Dedifferentiated amniotic fluid mesenchymal stem cell (primary cell): Measurements from ENCODE around the gene DTNBP1.

ENCODE experiments used
- DNase-seq: peaks from one replicate; pipeline ENCODE4 v3.0.0-alpha.2; 2016; ENCODE audit errors: extremely low spot score

DTNBP1 gene, protein sequence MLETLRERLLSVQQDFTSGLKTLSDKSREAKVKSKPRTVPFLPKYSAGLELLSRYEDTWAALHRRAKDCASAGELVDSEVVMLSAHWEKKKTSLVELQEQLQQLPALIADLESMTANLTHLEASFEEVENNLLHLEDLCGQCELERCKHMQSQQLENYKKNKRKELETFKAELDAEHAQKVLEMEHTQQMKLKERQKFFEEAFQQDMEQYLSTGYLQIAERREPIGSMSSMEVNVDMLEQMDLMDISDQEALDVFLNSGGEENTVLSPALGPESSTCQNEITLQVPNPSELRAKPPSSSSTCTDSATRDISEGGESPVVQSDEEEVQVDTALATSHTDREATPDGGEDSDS

DNA sequence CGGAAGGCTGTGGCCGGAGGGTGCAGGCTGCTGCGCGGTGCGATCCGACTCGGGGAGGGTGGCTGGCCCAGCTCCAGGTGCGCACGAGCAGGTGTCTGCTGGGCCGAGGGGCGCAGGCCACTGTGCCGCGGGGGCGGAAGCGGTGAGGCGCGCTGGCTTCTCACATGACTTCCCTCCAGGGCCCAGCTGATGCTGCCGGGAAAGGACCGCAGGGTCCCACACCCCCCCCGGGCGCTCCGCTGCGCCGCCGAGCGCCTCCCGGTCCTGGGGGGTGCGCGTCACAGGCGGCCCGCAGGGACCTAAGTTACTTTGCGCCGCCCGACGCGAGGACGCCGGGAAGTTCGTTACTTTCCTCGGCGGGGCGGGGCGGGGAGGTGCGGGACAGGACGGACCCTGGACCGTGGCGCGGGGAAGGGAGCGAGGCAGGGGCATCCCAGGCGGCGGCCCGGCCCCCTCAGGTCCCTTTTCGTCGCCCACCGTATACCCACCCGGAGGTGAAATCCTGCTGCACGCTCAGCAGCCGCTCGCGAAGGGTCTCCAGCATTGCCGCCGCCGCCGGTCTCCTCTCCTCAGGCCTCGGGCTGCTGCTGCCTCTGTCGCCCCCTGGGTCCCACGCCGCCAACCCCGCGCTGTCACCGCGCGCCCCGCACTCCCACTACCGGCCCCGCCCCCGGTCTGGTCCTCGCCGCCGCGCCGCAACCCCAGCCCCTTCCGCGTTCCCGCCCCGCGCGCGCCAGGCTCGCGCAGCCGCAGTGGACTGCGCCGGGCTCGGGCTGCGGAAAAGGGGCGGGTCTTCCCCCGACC, at the start of gene DTNBP1:
Gene DTNBP1 (minus strand): TSS at position 703 of the 804 bp plus-strand sequence. CDS start 159 bp downstream, at position 544.
- peak; percentile 52 for DNase-seq

DNA sequence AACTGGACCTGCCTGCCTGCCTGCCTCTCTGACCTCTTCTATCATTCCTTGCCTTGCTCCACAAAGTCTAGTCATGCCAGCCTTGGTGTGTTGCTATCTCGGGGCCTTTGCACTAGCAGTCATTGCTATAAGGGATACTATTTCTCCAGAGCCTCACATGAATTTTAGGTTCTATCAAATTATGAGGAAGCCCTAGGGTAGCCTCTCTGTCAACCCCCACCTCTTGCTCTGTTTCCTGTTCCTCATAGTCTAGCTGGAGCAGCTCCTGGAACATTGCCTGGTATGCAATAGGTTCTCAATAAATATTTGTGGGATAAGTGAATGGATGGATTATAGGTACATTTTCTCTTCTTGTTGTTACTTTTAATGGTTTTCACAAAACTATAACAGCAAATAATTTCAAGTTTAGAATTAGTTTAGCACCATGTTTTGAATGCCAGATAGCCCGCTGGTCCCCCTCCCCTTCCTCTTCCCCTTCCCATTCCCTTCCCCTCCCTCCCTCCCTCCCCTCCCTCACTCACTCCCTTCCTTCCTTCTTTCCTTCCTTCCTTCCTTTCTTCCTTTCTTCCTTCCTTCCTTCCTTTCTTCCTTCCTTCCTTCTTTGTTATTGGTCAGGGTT, 46.9 kb upstream of the DTNBP1 start:
- DNase-seq = no peak

DNA sequence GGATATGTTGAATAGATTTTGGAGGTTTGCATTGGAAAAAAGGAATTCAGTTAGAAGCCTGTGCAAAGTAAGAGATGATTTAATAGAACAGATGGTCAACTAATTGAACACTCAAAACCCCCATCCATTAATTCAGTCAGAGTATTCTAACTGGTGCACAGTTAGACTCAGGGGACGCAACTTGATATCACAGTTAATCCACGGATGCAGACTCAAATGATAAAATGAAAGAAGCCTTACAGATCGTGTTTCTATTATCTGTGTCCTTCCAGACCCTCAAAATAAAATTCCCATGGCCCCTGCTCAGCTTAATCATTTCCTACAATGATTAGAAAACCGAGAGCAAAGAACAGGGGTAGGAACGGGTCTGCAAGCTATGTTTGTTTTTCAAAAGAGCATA, 45.4 kb upstream of the DTNBP1 start:
- DNase-seq = no peak

DNA sequence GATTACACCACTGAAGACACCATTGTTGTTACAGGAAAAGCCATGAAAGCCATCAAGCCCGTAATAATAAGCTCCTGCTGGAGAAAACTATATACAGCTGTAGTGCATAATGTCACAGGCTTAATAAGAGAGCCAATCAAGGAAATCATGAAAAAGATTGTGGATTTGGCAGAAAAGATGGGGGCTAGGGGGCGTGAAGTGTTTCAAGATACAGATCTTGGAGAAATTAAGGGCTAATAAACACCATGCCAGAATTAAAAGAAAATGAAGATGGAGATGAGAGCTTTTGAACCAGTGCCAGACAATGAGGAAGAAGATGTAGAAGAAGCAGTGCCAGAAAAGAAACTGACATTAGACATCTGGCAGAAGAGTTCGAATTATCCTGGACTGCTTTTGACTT, 43.2 kb upstream of the DTNBP1 start:
- DNase-seq = no peak

DNA sequence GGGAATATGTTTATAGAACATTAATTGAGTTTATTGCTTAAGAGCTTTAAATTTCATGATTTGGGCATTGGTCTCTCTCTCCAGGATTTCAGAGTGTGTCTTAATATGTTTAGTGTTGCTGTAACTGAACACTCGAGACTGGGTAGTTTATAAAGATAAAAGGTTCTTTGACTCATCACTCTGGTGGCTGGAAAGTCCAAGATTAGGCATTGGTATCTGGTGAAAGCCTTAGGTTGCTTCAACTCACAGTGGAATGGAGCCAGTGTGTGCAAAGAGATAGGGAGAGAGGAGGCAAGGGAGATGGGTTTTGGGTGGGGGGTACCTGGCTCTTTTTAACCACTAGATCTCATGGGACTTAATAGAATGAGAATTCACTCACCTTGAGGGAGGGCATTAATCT, 35.6 kb upstream of the DTNBP1 start:
- DNase-seq = no peak

DNA sequence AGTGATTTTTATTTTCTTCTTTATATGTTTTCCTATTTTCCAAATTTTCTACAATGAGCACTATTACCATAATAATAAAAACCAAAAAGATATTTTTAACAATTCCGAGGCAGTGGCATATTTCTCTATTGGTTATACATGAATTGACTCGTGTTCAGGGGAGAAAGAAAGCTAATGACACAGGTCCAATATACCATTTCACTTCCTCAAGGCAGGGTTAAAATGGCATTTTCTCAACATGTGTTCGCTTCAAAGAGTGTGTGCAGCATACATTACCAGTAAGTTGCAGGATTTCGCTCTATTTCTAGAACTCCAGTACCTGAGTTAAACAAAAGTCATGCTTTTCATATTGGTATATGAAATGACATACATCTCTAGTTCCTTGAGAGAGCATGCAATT, 35.1 kb upstream of the DTNBP1 start:
- DNase-seq = no peak

DNA sequence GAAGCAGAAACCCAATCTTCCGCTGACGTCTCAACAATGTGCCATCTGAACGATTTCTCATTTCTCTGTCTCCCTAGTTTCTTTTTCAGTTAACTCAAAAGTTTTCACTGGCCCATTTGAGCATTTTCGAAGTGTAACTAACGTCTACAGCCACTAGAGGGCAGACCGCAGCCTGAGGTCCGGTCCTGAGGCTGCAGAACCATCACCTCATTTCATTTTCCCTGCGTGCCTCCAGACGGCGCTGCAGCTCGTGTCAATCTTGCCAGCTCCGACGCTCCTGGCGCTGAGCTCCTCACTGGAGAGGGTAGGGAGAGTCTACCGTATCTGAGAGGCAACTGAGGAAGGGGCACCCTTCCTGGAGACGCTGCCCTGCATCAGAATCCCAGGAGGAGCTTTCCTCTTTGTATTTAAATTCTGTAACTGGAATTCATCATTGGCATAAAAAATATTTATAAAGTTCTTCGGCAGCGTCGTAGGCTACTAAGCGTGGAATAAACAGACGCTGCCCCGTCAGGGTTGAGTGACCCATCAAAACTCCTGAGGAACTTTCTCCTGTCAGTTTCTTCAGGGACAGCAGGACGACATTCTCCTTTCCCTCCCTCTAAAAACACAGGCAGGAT, 28.5 kb upstream of the DTNBP1 start:
- peak; percentile 90 for DNase-seq

DNA sequence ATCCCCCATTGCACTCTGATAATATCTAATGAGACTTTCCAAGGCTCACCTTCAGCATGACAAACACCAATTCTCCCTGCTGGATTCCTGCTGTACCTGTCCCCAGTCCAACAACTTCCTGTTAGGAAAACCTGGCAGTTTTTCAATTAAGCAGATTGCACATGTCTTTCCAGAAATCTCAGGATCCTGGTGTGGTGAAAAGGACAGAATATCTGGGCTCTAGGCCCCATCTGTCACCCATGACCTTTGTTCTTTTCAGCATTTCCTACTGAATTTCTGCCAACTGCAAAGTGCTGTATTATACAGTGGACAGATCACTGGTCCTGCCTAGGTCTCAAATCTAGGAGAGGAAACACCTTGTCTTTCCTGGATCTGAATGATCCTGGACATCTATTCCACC, 27.7 kb upstream of the DTNBP1 start:
- no peak for DNase-seq

DNA sequence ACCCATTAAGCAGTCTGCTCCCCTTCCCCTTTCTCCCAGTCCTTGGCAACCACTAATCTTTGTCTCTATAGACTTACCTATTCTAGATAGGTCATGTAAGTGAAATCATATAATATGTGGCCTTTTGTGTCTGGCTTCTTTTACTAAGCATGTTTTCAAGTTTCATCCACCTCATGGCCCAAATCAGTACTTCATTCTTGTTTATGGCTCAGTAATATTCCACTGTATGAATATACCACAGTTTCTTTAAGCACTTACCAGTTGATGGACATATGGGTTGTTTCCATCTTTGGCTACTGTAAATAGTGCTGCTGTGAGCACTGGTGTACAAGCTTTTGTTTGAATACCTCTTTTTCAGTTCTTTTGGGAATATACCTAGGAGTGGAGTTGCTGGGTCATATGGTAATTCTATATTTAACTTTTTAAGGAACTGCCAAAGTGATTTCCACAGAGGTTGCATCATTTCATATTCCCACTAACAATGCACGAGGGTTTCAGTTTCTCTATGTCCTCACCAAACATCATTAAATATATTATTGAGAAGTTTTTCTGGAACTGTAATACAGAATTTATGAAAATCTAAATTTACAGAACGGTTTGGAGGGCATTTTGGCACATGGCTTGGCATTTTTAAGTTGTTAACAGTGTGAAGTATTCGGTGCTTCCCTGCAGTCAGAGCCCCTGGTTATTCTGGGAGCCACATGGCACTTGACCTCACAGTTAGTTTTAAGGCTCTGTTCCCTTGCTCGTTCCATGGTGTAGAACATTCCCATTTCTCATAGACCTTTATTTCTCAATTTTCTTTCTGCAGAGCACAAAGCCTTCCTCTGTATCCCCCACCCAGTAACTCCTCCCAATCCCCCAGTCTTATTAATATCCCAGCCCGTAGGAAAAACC, 27.0 kb upstream of the DTNBP1 start:
- no peak for DNase-seq

DNA sequence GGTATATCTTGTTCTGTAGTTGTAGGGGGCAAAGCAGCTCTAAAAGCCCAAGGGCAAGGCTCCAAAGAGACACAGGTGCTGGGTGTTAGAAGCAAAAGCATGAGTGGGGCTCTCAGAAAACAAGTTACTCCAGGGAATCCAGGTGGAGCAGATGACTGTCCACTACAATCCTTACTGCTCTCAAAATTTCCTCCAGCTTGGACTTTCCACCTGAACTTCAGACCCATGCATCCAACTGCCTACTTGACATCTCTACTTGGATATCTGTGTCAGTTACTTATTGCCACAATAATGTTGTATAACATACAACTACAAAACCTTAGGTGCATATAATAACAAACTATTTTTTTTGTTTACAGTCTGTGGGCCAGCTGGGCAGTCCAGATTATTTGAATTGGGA, 22.8 kb upstream of the DTNBP1 start:
- no peak for DNase-seq

DNA sequence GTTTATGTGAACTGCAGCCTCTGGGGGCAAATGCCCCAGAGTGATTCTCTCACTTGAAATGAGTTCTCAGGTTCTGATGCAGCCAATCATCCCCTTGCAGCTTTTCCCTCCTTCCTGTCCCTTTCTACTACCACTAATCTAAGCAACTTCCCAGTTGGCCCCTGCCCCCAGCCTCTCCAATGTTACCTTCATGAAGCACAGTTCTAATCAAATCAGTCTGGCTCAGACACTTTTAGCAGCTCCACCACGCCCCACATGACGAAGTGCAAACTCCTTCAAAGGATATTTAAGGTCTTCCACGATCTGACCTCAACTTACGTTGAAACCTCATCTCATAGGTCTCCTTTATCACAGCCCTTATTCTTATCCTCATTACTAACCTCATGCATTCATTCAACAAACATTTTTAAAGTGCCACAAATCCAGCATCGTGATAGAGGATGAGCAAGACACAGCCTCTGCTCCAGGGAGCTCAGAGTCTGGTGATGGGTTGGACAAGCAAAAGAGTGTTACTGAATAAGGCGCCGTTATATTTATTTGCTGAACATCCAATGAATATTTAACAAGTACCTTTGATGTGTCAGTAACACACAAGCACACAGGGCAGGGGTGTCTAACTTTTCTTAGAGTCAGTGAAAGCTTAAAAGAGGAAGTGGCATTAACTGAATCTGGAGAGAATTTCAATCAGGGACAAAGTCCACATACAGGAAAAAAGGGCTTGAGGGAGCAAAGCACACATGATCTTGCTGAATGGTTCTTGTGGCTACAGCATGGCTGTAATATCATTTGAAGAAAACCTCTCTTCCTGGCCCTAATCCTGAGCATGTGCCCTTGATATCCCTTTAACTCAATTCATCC, 20.4 kb upstream of the DTNBP1 start:
- DNase-seq = no peak

DNA sequence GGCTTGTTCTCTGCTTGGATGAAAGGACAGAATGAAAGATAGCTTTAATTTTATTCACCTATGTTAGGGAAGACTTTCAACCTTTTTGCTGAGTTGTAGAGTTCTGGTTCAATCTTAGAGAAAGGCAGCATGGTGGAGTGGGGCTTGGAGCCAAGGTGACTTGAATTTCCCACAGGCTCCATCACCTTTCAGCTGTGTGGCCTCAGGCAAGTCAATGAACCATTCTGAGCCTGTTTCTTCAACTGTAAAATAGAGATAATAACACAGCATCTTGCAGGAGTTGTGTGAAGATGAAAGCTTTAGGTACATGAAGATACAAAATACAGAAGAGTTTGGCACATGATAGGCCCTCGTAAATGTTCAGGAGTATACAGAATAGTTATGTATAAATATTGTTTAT, 19.1 kb upstream of the DTNBP1 start:
- no peak for DNase-seq

DNA sequence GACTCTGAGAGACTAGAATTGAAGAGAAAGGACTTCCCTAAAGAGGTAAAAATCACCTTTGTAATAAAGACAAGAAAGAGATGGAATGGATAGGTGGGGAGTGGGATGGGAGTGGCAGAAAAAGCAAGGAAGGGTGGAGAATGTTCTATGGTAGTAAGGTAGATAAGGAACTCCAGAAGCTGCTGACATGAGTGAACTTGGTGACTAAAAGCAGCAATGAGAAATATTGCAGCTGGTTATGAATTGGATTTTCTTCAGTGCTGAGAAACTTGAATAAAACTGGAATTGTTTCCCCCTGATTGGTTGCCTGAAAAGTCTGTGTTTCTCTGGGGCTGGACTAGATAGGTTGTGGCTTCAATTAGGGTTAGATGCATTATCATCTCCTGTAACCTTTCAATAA, 15.7 kb upstream of the DTNBP1 start:
- no peak for DNase-seq

DNA sequence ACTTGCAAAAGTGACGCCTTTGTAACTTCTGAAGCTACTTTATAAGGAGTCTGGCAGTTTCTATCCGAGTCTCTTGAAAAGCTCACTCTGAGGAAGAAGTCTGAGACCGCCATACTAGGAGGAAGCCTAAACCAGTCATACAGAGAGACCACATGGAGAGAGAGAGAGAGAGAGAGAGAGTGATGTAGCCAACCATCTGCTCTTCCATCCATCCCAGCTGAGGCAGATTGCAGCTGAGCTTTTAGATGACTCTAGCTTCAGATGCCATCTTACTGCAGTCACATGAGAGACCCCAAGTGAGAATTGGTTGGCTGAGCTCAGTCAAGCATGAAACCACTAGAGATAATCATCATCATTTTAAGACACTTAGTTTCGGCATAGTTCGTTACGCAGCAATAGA, 15.0 kb upstream of the DTNBP1 start:
- DNase-seq = no peak

DNA sequence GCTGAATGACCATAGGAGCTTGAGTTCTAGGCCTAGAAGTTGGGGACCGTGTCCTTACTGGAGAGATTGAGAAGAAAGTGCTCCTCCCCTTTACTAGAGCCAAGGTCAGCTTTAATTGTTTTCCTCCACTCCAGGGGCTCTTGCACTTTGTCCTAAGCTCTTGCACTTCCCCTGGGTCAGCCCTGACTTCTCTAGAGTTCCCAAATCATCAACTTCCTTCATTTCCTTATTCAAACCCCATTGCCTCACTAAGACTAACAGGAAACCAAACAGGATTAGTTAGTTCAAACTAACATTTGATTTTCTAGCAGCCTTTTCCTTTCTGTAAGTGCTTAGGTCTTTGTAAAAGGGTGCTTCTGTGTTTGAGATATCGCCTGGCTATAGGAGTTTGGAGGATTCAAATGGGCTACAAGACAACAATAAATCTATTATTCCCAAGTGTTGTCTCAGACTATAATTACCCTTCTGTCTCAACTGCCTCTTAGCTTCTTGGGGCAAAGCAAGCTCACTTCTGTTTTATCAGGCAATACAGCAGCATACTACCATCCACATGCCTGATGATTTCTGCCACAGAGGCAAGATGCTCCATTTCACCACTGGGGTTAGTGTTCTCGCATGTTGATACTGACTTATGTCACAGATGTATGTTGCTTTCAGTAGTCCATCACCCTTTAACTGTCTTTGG, 12.8 kb upstream of the DTNBP1 start:
- no peak for DNase-seq

DNA sequence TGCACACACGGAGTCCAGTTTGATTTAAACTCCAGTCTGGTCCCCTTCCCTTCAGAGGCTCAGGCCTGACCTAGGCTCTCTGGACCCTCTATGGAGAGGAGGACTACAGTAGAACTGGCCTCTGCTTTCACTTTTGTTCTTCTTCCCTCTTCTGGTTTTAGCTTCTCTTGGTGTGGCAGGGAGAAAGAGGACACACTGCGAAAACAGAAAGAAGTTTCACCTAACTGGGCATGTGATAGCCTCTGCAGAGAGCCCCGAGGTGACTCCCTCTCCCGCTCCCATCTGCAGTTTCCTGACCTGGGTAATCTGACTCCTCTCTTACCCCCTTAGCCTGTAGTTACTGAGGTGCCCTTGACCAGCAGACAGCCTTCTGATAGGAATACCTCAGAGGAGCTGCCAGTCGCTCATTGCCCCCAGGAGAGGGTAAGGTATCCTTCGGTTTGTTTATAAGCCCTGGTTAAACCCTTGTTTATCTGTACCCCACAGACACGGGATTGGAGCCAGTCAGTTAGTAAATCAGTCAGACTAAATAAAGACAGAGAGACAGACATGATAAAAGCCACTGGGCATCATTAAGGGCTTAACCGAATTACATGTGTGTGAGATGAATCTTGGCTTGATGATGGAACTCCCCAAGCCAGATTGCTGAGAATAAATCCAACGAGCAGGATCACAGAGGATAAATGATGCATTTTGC, 12.0 kb upstream of the DTNBP1 start:
- DNase-seq = no peak

DNA sequence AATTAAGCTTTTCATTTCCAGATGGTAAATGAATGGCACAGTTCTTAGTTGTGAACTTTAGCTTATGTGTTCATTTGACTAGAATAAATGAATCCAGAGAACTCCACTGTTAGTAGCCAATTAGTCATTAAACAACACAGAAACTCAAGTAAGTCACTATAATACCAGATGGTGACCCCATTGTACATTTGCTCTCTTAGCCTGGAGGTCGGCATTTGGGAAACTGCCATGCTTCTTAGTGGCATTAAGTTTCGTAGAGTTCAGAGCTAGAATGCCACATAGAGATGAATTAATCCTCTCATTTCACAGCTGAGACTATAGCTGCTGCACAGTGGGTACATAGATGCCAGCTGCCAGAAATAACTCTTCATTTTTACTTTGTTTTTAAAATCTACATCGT, 10.8 kb upstream of the DTNBP1 start:
- DNase-seq = no peak

DNA sequence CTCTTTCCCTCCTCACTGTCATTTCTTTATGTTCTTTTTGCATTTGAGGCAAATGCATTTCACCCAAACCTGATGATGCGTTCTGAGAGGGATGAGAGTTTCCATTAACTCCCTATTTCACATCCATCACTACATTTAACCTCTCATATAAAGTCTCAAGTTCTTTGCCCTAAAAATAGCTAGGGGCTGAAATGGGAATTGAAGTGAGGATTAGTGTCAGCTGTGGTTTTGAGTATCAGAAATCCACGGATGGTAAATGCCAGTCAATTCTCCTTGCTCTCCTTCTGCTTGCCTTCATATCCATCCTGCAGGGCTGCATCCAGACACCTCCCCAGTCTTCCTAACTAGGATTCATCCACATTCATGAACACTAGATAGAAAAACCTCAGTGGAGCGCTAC, 10.0 kb upstream of the DTNBP1 start:
- DNase-seq = no peak

DNA sequence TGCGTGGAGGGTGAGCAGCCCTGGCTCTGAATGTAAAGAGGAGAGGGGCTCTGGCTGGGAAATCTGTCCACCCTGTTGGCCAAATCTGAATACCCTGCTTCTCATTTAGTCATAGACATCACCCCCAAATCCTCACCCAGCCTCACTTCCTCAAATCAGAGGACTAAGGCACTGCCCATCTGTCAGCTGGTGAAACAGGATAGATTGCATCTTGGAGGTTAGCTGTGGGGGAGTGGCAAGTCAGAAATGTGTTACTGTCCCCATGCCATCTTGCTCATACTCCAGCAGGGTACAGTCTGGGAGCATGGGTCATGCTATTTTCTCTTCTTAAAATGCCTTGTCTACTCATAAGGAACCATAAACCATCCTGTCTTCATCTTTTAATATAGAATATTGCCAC, 9.5 kb upstream of the DTNBP1 start:
- DNase-seq = no peak
